ENCODE results near the gene MYMK. TPM values are rescaled to one million over a fixed set of nuclear protein-coding genes. Genes with fewer than 3 reads are reported as not detected.

The MYMK gene
- total and polyA plus RNA-seq, 2 of the 4 experiments (the other 2 are of a cell fraction) = not detected

DNA sequence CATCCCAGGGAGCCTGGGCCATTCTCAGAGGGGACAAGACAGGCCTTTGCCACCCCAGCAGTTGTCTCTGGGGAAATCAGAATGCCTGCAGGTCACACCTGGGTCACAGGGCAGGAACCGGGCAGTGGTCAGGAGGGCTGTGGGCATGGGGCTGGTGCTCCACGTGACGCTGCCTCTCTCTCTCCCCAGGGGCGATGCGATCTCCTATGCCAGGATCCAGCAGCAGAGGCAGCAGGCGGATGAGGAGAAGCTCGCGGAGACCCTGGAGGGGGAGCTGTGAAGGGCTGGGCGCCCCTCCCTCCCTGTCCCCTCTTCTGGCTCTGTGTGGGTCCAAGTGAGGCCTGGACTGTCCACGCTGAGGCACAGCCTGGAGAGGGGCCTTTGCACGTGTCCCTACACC, 56.4 kb downstream of the MYMK start:
- H2AK9ac ChIP-seq (replicated peaks; ENCODE audit: low read depth, low read length, poor library complexity) = no peak overlapping the region
- H2BK5ac ChIP-seq (ENCODE audit: low read depth, low read length, poor library complexity, severe bottlenecking) = no peak overlapping the region
- no peak overlapping the region for H2AK5ac ChIP-seq (ENCODE audit: low read depth, low read length)
- intact Hi-C loops (cut with micrococcal nuclease) = no loop called here
- H3K14ac ChIP-seq (replicated peaks; ENCODE audit: low read depth, low read length) = no peak overlapping the region
- dilution Hi-C loops (cut with HindIII; ENCODE audit: low sequenced_read_pairs, unreplicated experiment) = no loop called here
- H4K91ac ChIP-seq (ENCODE audit: insufficient read depth, low read depth, low read length) = no peak overlapping the region
- H3K9me3 ChIP-seq (ENCODE audit: control insufficient read depth, insufficient read depth, low read length) = no peaks in the 10 kb centered on the region
- no peaks in the 10 kb centered on the region; a peak in 1 of 4 replicates for H3K79me1 ChIP-seq (ENCODE audit: low read depth in 1 of 2, low read length in 2 of 2)
- CTCF ChIA-PET = no interaction called here
- no peak overlapping the region for H4K8ac ChIP-seq (ENCODE audit: low read depth in 2 of 2, low read length in 2 of 2)
- TF ChIP-seq CEBPB (IDR thresholded peaks at IDR 0.05; ENCODE audit: low read depth, low read length) (no peak), MAZ (IDR thresholded peaks at IDR 0.05; ENCODE audit: borderline replicate concordance, low read depth, low read length) (no peak), NFE2L2 (IDR thresholded peaks at IDR 0.05; ENCODE audit: low read depth, low read length) (no peak)
- TF ChIP-seq, protein P1, sequence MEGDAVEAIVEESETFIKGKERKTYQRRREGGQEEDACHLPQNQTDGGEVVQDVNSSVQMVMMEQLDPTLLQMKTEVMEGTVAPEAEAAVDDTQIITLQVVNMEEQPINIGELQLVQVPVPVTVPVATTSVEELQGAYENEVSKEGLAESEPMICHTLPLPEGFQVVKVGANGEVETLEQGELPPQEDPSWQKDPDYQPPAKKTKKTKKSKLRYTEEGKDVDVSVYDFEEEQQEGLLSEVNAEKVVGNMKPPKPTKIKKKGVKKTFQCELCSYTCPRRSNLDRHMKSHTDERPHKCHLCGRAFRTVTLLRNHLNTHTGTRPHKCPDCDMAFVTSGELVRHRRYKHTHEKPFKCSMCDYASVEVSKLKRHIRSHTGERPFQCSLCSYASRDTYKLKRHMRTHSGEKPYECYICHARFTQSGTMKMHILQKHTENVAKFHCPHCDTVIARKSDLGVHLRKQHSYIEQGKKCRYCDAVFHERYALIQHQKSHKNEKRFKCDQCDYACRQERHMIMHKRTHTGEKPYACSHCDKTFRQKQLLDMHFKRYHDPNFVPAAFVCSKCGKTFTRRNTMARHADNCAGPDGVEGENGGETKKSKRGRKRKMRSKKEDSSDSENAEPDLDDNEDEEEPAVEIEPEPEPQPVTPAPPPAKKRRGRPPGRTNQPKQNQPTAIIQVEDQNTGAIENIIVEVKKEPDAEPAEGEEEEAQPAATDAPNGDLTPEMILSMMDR (conservative IDR thresholded peaks at IDR 0.05; ENCODE audit: low read depth, low read length) = no peak
- no peaks in the 10 kb centered on the region for H3K4me1 ChIP-seq (ENCODE audit: control insufficient read depth, insufficient read depth, low read length)
- no peaks in the 10 kb centered on the region for H3K9me1 ChIP-seq (ENCODE audit: insufficient read depth, low read length)
- H3K27me3 ChIP-seq (ENCODE audit: control insufficient read depth, insufficient read depth, low read length) = no peaks in the 10 kb centered on the region
- no peak overlapping the region for H4K5ac ChIP-seq (ENCODE audit: low read depth, low read length)
- no peak for ATAC-seq (ENCODE audit: low read depth)
- H3K36me3 ChIP-seq (ENCODE audit: control insufficient read depth, insufficient read depth, low read length) = peaks cover 9% of the 10 kb centered on the region
- no TSS peak for BruUV-seq (replicated peaks)
- no CpG with 5 or more reads among the region's 11 CpGs for WGBS, 2 experiments (ENCODE audit: extremely low coverage in 2 of 2, insufficient read length in 1 of 2)
- H4K20me1 ChIP-seq (ENCODE audit: insufficient read depth, low read length) = no peaks in the 10 kb centered on the region
- no peak overlapping the region for H3K18ac ChIP-seq (ENCODE audit: low read depth, low read length)
- no peak overlapping the region for H3K9ac ChIP-seq (ENCODE audit: low read depth, low read length)
- no peak overlapping the region for H3K4ac ChIP-seq (ENCODE audit: low read depth, low read length)
- H3K56ac ChIP-seq (ENCODE audit: extremely low read depth, insufficient read depth, low read length) = no peak overlapping the region
- no peak overlapping the region for H2BK120ac ChIP-seq (ENCODE audit: low read depth, low read length)
- no peak overlapping the region for H2AFZ ChIP-seq (replicated peaks; ENCODE audit: low read length, poor library complexity)
- H3K4me3 ChIP-seq (ENCODE audit: insufficient read depth, low read depth, low read length) = no peak overlapping the region
- no peak overlapping the region for H3K4me2 ChIP-seq (ENCODE audit: low read depth, low read length)
- H3K27ac ChIP-seq (ENCODE audit: insufficient read depth, low read length) = no peak overlapping the region
- no peak overlapping the region for H2BK20ac ChIP-seq (ENCODE audit: low read depth, low read length)
- POLR2A ChIA-PET (ENCODE audit: unreplicated experiment) = no interaction called here
- no peak overlapping the region for H2BK15ac ChIP-seq (ENCODE audit: low read depth, low read length)
- in situ Hi-C loops (cut with MboI; ENCODE audit: low sequenced_read_pairs) = no loop called here
- DNase-seq = no peak
- H3K23ac ChIP-seq (ENCODE audit: low read depth, low read length) = no peak overlapping the region
